ENCODE data around the gene CEP76.

The CEP76 gene

GRCh38 chr18:12703664-12704063, 1.1 kb upstream of the CEP76 start:
- DNase-seq (ENCODE audit: low spot score): peak; percentile 75

- no peak for DNase-seq (ENCODE audit: low spot score)
These were observed 609 bp upstream of the CEP76 start for GRCh38 chr18:12703096-12703567.

GRCh38 chr18:12701161-12701560, 1.4 kb downstream of the CEP76 start:
- DNase-seq (ENCODE audit: low spot score): peak; percentile 23

DNA sequence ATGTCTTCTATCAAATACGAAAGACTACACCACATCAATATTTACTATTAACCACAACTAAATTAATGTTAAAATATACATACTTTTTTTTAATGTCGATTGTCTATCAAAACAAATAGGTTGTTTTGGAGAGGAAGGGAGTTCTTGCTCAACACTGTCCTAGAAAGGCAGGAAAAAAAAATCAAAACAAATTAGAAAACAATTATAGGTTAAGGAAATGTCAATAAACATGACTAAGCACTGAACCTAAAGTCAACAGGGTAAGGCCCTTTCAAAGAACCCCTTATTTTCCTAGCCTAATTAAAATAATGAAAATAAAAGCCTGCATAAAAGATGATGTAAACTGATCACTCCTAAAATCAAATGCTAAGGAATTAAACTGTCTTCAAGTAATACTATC, 2.8 kb downstream of the CEP76 start:
- no peak for DNase-seq (ENCODE audit: low spot score)

DNA sequence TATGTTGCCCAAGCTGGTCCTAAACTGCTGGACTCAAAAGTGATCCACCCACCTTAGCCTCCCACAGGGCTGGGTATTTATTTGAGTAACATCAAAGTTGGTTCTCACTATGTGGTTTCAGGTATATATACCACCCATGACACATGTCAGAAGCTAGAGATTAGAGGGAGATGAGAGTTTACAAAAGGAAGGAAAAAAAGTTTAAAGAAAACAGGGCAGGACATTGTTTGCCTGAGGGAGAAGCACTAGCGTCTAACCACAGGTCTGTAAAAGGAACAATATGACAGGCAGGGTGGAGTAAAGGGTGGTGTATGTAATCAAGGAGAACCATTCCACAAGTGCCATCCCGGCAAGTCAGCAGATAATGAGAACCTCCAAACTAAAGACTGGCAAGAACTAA, 8.5 kb downstream of the CEP76 start:
- no peak for DNase-seq (ENCODE audit: low spot score)

GRCh38 chr18:12692206-12692605, 10.3 kb downstream of the CEP76 start:
- no peak for DNase-seq (ENCODE audit: low spot score)

GRCh38 chr18:12689256-12689850, 13.2 kb downstream of the CEP76 start:
- DNase-seq (ENCODE audit: low spot score): no peak

DNA sequence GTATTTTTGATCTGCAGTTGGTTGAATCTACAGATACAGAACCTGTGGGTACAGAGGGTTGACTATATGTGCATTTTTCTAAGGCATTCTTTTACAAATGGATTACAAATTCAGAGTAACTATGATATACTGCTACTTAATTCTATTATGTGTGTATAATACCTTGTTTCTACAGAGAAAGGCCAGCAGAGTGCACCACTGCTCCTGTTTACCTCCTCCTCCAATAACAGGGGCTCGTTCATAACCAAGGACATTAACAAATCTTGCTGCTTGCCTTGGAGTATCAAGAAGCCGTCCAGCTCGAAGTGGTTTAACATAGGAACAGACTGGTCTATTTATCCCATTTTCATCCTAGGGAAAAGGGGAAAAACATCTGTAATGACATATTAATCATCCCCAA, 16.4 kb downstream of the CEP76 start:
- peak; percentile 47 for DNase-seq (ENCODE audit: low spot score)

GRCh38 chr18:12679183-12679786, 23.2 kb downstream of the CEP76 start:
- no peak for DNase-seq (ENCODE audit: low spot score)

DNA sequence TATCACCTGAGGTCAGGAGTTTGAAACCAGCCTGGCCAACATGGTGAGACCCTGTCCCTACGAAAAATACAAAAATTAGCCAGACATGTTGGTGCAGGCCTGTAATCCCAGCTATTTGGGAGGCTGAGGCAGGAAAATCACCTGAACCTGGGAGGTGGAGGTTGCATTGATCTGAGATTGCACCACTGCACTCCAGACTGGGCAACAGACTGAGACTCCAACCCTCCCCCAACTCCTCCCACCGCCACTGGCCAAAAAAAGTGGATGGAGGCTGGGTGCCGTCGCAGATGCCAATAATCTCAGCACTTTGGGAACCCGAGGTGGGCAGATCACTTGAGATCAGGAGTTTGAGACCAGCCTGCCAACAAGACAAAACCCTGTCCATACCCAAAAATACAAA, 34.5 kb downstream of the CEP76 start:
- no peak for DNase-seq (ENCODE audit: low spot score)

DNA sequence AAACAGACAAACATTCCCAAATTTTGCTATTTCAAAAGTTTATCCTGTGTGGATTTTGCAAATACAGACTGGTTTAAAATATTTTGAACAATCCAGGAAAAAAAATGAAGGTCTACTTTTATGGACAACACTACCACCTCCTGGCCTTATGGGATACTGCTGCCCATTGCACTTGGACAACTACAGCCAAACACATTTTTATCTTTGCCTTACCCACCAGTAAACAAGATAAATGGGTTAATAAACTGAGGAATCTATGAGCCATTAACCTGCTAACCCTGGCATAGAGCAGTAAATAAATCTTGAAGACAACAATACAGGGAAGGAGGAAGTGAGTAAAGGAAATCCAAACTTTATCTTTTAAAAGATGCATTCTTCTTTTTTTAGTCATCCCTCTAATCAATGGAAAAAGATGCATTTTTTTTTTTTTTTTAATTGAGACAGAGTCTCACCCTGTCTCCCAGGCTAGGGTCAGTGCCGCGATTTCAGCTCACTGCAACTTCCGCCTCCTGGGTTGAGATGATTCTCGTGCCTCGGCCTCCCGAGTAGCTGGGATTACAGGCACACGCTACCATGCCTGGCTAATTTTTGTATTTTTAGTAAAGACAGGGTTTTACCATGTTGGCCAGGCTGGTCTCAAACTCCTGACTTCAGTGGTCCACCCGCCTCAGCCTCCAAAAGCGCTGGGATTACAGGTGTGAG, 42.5 kb downstream of the CEP76 start:
- DNase-seq (ENCODE audit: low spot score): peak; percentile 81

DNA sequence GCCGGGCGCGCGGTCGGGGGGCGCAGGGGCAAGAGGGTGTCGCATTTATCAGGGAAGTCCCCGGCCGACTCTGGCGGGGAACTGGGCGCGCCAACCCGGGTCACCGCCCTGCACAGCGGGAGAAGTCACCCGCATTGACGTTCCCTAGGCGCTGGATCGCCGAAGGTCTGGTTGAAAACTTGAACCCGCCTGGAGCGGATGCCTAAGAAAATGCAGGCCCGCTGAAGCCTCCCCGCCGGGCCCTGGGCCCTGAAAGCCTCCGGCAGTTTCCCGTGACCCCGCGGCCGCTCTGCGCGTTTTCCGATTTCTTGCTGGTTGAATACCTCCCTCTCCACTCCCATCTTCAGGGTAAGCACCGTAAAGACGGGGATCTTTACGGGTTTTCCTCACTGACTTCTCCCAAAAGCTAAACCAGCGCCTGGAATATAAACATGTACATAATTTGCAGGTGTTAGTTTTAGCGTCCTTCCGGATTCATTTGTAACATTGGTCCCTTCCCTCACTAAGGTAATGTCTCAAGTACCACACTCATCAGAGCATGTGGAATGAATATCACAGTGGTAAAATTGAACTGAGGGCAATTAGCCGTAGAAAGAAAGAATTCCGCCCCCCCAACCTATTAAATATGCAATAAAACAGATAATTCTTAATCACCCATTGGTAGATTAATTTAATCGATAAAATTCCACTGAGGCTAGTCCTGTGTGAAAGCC, 43.9 kb downstream of the CEP76 start:
- peak; percentile 74 for DNase-seq (ENCODE audit: low spot score)

- DNase-seq (ENCODE audit: low spot score): peak; percentile 75
These were observed 44.7 kb downstream of the CEP76 start, which contains the start of gene SPIRE1 for GRCh38 chr18:12657684-12658425. Gene SPIRE1, minus strand, starts transcription at chr18:12658107. Its CDS starts 241 bp downstream, at chr18:12657866.

- peak; percentile 46 for DNase-seq (ENCODE audit: low spot score)
These were observed 45.4 kb downstream of the CEP76 start for GRCh38 chr18:12656938-12657683.

- DNase-seq (ENCODE audit: low spot score): peak; percentile 79
These were observed 46.0 kb downstream of the CEP76 start for GRCh38 chr18:12656605-12656937.

GRCh38 chr18:12654971-12655370, 47.6 kb downstream of the CEP76 start:
- no peak for DNase-seq (ENCODE audit: low spot score)

- peak; percentile 32 for DNase-seq (ENCODE audit: low spot score)
These were observed 49.6 kb downstream of the CEP76 start for GRCh38 chr18:12652861-12653401.

DNA sequence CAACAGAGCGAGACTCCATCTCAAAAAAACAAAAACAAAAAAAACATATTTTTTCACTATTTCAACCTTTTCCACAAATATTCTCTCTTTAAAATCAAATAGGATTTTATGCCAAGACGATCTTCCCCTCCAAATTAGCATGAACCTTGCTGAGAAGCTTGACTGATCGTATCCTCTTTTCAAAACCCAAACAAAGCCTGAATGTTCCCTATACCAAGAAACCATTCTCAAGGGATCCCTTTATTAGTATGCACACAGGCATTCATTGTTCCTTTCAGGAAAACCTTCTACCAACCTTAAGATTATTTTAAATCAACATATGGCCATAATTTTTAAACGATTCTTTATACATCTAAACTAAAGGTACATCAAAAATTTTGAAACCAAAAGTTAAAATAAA, 50.9 kb downstream of the CEP76 start:
- DNase-seq (ENCODE audit: low spot score): no peak

DNA sequence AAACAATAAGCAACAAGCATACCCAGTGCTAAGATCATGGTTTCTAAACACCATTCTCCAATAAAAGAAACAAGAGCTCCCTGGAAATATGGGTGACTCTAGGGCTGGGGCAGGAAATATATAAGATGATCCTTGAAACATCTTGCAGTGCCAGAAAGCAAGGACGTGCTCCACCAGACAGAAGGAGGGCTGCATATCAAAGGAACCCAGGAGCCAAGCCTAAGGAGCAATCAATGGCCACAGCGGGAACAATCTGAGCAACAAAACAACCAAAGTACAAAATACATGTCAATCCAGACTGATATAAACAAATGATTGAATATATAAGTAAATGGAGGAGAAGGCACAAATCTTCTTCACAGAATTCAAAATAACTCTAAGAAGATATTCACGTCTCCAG, 54.8 kb downstream of the CEP76 start:
- no peak for DNase-seq (ENCODE audit: low spot score)

DNA sequence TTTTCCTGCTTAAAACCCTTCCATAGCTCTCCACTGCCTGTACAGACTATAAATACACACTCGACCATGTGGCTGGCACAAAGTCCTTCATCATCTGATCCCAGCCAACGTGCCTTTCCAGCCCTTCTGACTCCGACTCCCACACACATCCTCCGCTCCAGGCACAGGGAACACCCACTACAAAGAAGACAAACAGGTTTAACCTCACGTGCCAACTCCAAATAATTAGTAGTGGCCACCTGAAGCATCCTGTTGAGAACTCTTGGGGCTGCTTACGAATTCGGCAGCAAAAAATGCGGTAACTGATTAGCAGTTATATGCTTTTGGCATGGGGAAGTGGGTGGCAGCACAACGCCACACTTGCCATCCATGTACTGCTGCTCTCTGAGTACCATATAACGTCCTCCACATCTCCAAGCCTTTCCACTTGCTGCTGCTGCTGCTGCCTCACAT, 56.7 kb downstream of the CEP76 start:
- no peak for DNase-seq (ENCODE audit: low spot score)

DNA sequence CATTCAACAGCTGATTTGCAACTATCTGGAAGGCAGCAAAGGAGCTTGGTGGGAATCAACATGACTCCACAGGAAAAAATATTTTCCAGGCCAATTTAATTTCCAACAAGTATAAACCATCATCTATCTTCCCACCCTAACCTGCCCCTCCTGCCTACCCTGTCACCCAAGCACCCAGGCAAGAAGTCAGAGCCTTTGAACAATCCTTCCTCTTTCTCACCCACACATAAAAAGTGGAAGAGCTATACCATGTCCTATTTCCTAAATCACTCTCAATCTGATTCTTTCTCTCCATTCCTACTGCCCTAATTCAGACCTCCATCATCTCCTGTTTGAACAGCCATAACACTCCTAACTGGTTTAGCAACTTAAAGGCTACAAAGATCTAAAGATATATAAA, 57.3 kb downstream of the CEP76 start:
- DNase-seq (ENCODE audit: low spot score): no peak

Measured in RKO (cell line).